HepG2 (cell line): Measurements from ENCODE around the gene RASGRP4. TPM values are rescaled to one million over a fixed set of nuclear protein-coding genes. Genes with fewer than 3 reads are reported as not detected.

ENCODE experiments used
- CBFB ChIP-seq: sonication (generic); formaldehyde crosslinking; IDR thresholded peaks from 2 replicates; pipeline ENCODE4 v1.4.0; 2020; ENCODE audit warnings: missing genetic modification reagents
- ELF1 ChIP-seq: sonication (generic); formaldehyde crosslinking; IDR thresholded peaks from 2 replicates; pipeline ENCODE4 v1.4.0; 2020; ENCODE audit warnings: missing genetic modification reagents
- FIP1L1 ChIP-seq: fragments of 200-400 bp; formaldehyde crosslinking; IDR thresholded peaks from 2 replicates; pipeline ENCODE4 v1.6.1; 2018; ENCODE audit warnings: low read depth, mild to moderate bottlenecking, low read length, moderate library complexity, borderline replicate concordance; ENCODE audit not compliant: insufficient read depth
- HMGA1 ChIP-seq: sonication (generic); formaldehyde crosslinking; conservative IDR thresholded peaks from 2 replicates; pipeline ENCODE4 v1.4.0; 2020; ENCODE audit warnings: missing genetic modification reagents
- LCORL ChIP-seq, 2 experiments: fragments of 450-650 bp in 1 of 2; sonication (generic) in 1 of 2; formaldehyde crosslinking in 1 of 2; IDR thresholded peaks; 2 replicates each; pipeline versions ENCODE4 v1.5.0 to v1.6.1; 2017 to 2020; ENCODE audit warnings: antibody characterized with exemption in 1 of 2, missing genetic modification reagents in 1 of 2
- MAF1 ChIP-seq: sonication (generic); formaldehyde crosslinking; IDR thresholded peaks from 2 replicates; pipeline ENCODE4 v1.5.0; 2020; ENCODE audit warnings: missing genetic modification reagents, borderline replicate concordance
- MATR3 ChIP-seq: sonication (generic); formaldehyde crosslinking; IDR thresholded peaks from 2 replicates; pipeline ENCODE4 v1.4.0; 2020; ENCODE audit warnings: missing genetic modification reagents
- MNT ChIP-seq: fragments of 450-650 bp; IDR thresholded peaks from 2 replicates; pipeline ENCODE4 v1.6.1; 2016
- NFYB ChIP-seq: sonication (generic); formaldehyde crosslinking; IDR thresholded peaks from 2 replicates; pipeline ENCODE4 v1.4.0; 2020; ENCODE audit warnings: missing genetic modification reagents
- PHF21A ChIP-seq: sonication (generic); formaldehyde crosslinking; IDR thresholded peaks from 2 replicates; pipeline ENCODE4 v1.5.0; 2020; ENCODE audit warnings: mild to moderate bottlenecking, missing genetic modification reagents
- POLR2AphosphoS5 ChIP-seq: IDR thresholded peaks from 2 replicates; pipeline ENCODE4 v1.6.1; 2012; ENCODE audit warnings: low read depth, low read length
- RELA ChIP-seq: sonication (generic); formaldehyde crosslinking; IDR thresholded peaks from 2 replicates; pipeline ENCODE4 v1.4.0; 2020; ENCODE audit warnings: missing genetic modification reagents
- SAFB2 ChIP-seq: sonication (generic); formaldehyde crosslinking; IDR thresholded peaks from 2 replicates; pipeline ENCODE4 v1.5.1; 2020; ENCODE audit warnings: missing genetic modification reagents, low read depth, mild to moderate bottlenecking, borderline replicate concordance
- SATB2 ChIP-seq: sonication (generic); formaldehyde crosslinking; IDR thresholded peaks from 2 replicates; pipeline ENCODE4 v1.5.0; 2020; ENCODE audit warnings: missing genetic modification reagents
- SIN3B ChIP-seq: fragments of 150-350 bp; IDR thresholded peaks from 2 replicates; pipeline ENCODE4 v1.6.1; 2014; ENCODE audit warnings: low read length
- SKI ChIP-seq: fragments of 450-650 bp; IDR thresholded peaks from one replicate; pipeline ENCODE4 v1.6.1; 2018; ENCODE audit warnings: mild to moderate bottlenecking; ENCODE audit not compliant: partially characterized antibody
- SNAPC2 ChIP-seq: sonication (generic); formaldehyde crosslinking; IDR thresholded peaks from 2 replicates; pipeline ENCODE4 v1.8.1; 2022; ENCODE audit warnings: mild to moderate bottlenecking, missing genetic modification reagents
- TAF1 ChIP-seq: sonication (generic); formaldehyde crosslinking; IDR thresholded peaks from 2 replicates; pipeline ENCODE4 v1.4.0; 2020; ENCODE audit warnings: missing genetic modification reagents
- UBTF ChIP-seq: sonication (generic); formaldehyde crosslinking; IDR thresholded peaks from 2 replicates; pipeline ENCODE4 v1.4.0; 2020; ENCODE audit warnings: mild to moderate bottlenecking, missing genetic modification reagents
- ZBTB14 ChIP-seq: sonication (generic); formaldehyde crosslinking; IDR thresholded peaks from 2 replicates; pipeline ENCODE4 v1.4.0; 2020; ENCODE audit warnings: missing genetic modification reagents
- ZNF138 ChIP-seq: sonication (generic); formaldehyde crosslinking; IDR thresholded peaks from 2 replicates; pipeline ENCODE4 v1.5.0; 2020; ENCODE audit warnings: mild to moderate bottlenecking, low read depth, missing genetic modification reagents
- ZNF557 ChIP-seq: sonication (generic); formaldehyde crosslinking; IDR thresholded peaks from 2 replicates; pipeline ENCODE4 v1.4.0; 2020; ENCODE audit warnings: missing genetic modification reagents
- ZNF580 ChIP-seq: IDR thresholded peaks from 2 replicates; pipeline ENCODE4 v1.6.1; 2016; ENCODE audit warnings: low read depth, borderline replicate concordance
- ZNF605 ChIP-seq: sonication (generic); formaldehyde crosslinking; IDR thresholded peaks from 2 replicates; pipeline ENCODE4 v1.8.0; 2022; ENCODE audit warnings: mild to moderate bottlenecking, missing genetic modification reagents
- ZNF841 ChIP-seq: sonication (generic); formaldehyde crosslinking; IDR thresholded peaks from 2 replicates; pipeline ENCODE4 v1.8.1; 2023; ENCODE audit warnings: missing genetic modification reagents, borderline replicate concordance
- polyA plus RNA-seq, 8 experiments: library from polyadenylated mRNA; depleted of rRNA in 3 of 8; stranded (reverse) in 7 of 8; unstranded in 1 of 8; fragments of >200 nt; fragmentation: Illumina TruSeq in 4 of 8; extraction: Trizol in 4 of 8; gene quantifications; 2 replicates each; pipeline versions ENCODE4 v1.2.1 to v1.2.3, GENCODE V29; 2011 to 2016; ENCODE audit warnings: low read depth in 4 of 8, missing spikeins in 1 of 8, mixed read lengths in 1 of 8; ENCODE audit not compliant: insufficient read depth in 1 of 8
- total RNA-seq, 5 experiments: library from RNA; depleted of rRNA; stranded (reverse); fragments of >200 nt; fragmentation: Illumina TruSeq; extraction: Trizol; gene quantifications; 2 replicates each; pipeline ENCODE4 v1.2.3, GENCODE V29; 2016; ENCODE audit warnings: low read depth in 1 of 5

Gene RASGRP4
- total and polyA plus RNA-seq, 2 of the 13 experiments (the other 11 are each of a cell fraction or from before 2014, with no cell fraction given) = not detected

GRCh38 chr19:38402967-38403674 is 22.9 kb downstream of the RASGRP4 start, which contains the start of gene FAM98C (continued):
- TF ChIP-seq FIP1L1 (no peak), SIN3B (no peak), MATR3 (CRISPR knock-in tag) (no peak), ELF1 (CRISPR knock-in tag) (peak; percentile 85), UBTF (peak; percentile 93), PHF21A (peak; percentile 88), CBFB (peak; percentile 72; the same call in 1 of the 2 replicates), MAF1 (no peak), SKI (peak; percentile 13), HMGA1 (CRISPR knock-in tag) (no peak), SAFB2 (CRISPR knock-in tag) (no peak; the same call in 1 of the 2 replicates), TAF1 (CRISPR knock-in tag) (peak; percentile 88), LCORL (IDR thresholded peaks at IDR 0.05) (no peak), LCORL (CRISPR knock-in tag; IDR thresholded peaks at IDR 0.05) (peak; percentile 85), ZNF580 (CRISPR knock-in tag) (peak; percentile 98), POLR2AphosphoS5 (peak; percentile 55), ZNF841 (CRISPR knock-in tag) (no peak), SNAPC2 (peak; percentile 54; the same call in 1 of the 2 replicates), ZNF605 (CRISPR knock-in tag) (peak; percentile 87), ZBTB14 (CRISPR knock-in tag) (peak; percentile 74), MNT (0 out of 2 replicates have a peak, but pooled peaks have one; percentile 5), SATB2 (CRISPR knock-in tag) (no peak), ZNF138 (CRISPR knock-in tag) (0 out of 2 replicates have a peak, but pooled peaks have one; percentile 31), RELA (CRISPR knock-in tag) (peak; percentile 53), ZNF557 (CRISPR knock-in tag) (0 out of 2 replicates have a peak, but pooled peaks have one; percentile 40), NFYB (CRISPR knock-in tag) (peak; percentile 95)
